ENCODE results near the gene SLC12A3.

SLC12A3 gene

DNA sequence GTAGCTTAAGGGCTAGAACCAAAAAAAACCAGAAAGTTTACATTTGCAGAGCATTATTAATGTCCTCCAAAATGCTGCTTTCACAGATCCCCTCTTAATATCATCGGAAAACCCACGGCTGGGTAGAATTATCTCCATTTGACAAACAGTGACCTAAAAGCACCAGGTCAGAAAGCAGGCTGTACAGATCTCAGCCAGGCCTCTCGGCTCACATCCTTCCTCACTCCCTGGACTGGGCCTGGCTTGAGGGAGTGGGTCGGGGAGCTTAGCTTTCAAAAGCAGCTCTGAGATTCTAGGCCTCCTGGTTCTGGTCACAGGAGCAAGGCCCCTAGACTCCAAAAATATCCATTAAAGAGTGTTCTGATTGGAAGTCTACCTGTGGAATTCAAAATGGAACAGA lies 9.1 kb upstream of the SLC12A3 start:
- TF ChIP-seq, protein P1, sequence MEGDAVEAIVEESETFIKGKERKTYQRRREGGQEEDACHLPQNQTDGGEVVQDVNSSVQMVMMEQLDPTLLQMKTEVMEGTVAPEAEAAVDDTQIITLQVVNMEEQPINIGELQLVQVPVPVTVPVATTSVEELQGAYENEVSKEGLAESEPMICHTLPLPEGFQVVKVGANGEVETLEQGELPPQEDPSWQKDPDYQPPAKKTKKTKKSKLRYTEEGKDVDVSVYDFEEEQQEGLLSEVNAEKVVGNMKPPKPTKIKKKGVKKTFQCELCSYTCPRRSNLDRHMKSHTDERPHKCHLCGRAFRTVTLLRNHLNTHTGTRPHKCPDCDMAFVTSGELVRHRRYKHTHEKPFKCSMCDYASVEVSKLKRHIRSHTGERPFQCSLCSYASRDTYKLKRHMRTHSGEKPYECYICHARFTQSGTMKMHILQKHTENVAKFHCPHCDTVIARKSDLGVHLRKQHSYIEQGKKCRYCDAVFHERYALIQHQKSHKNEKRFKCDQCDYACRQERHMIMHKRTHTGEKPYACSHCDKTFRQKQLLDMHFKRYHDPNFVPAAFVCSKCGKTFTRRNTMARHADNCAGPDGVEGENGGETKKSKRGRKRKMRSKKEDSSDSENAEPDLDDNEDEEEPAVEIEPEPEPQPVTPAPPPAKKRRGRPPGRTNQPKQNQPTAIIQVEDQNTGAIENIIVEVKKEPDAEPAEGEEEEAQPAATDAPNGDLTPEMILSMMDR (IDR thresholded peaks at IDR 0.05; ENCODE audit: low read depth, low read length), result no peak
- TF ChIP-seq POLR2A (IDR thresholded peaks at IDR 0.05; ENCODE audit: extremely low read depth, insufficient read length), result no peak
- TF ChIP-seq, protein P2, sequence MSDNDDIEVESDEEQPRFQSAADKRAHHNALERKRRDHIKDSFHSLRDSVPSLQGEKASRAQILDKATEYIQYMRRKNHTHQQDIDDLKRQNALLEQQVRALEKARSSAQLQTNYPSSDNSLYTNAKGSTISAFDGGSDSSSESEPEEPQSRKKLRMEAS (IDR thresholded peaks at IDR 0.05; ENCODE audit: low read depth, low read length), result no peak
- no peak for TF ChIP-seq MYC (IDR thresholded peaks at IDR 0.05; ENCODE audit: low read depth, low read length)
- no peak for DNase-seq (ENCODE audit: low read depth)
- no peak overlapping the region for H3K4me3 ChIP-seq (ENCODE audit: low read depth, low read length)

DNA sequence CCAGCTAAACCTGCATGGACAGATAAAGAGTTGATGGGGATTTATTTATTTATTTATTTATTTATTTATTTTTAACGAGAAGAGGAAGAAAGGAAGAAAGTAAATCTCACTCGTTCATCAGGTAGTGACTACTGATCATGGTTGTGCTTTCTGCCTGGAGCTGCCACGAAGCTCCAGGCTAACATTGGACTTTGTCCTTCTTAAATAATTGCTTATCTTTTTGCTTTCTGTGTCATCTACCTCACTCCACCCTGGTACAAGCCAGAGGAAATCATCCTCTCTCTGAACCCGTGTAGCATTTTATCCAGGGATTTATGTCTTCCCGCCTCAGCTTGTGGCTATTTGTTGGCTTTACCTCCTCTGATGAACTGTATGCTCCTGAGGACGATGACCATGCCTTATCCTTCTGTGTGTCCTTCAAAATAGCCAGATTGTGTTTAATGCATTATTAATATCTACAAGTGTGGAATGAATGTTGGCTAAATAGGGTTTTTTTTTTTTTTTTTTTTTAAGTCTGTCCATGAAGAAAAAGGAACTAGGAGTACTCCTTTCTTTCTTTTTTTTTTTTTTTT lies 8.0 kb upstream of the SLC12A3 start:
- DNase-seq (ENCODE audit: low read depth), result no peak

DNA sequence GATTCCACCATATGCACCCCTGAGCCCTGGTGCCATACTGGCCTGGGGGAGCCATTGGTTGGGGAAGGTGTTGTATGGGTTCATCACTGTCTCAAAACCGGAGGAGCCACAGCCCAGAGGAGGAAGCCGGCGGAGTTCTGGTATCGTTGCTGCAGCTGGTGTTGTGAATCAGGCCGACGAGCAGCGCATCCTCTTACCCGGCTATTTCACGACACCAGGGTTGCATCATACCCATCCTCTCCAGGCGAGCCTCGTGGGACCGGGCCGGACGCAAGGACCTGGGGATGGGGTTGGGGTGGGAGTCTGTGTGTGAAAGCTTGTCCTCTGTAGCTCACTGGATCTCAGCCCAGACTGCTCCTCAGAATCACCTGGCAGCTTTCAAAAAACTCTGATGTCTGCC lies 6.6 kb upstream of the SLC12A3 start:
- peak; percentile 85 for DNase-seq (ENCODE audit: low read depth)
- H3K4me3 ChIP-seq (ENCODE audit: low read depth, low read length), result no peak overlapping the region
- TF ChIP-seq, protein P1 (IDR thresholded peaks at IDR 0.05; ENCODE audit: low read depth, low read length), result no peak
- TF ChIP-seq POLR2A (IDR thresholded peaks at IDR 0.05; ENCODE audit: extremely low read depth, insufficient read length), result no peak
- TF ChIP-seq, protein P2 (IDR thresholded peaks at IDR 0.05; ENCODE audit: low read depth, low read length), result peak; percentile 48; the same call in 1 of the 2 replicates
- TF ChIP-seq MYC (IDR thresholded peaks at IDR 0.05; ENCODE audit: low read depth, low read length), result peak; percentile 71

More for the DNA sequence above, 8.0 kb upstream of the SLC12A3 start:
- H3K4me3 ChIP-seq (ENCODE audit: low read depth, low read length), result no peak overlapping the region
- TF ChIP-seq, protein P1 (IDR thresholded peaks at IDR 0.05; ENCODE audit: low read depth, low read length), result no peak
- TF ChIP-seq, protein P2 (IDR thresholded peaks at IDR 0.05; ENCODE audit: low read depth, low read length), result no peak
- TF ChIP-seq MYC (IDR thresholded peaks at IDR 0.05; ENCODE audit: low read depth, low read length) (no peak), POLR2A (IDR thresholded peaks at IDR 0.05; ENCODE audit: extremely low read depth, insufficient read length) (no peak)

DNA sequence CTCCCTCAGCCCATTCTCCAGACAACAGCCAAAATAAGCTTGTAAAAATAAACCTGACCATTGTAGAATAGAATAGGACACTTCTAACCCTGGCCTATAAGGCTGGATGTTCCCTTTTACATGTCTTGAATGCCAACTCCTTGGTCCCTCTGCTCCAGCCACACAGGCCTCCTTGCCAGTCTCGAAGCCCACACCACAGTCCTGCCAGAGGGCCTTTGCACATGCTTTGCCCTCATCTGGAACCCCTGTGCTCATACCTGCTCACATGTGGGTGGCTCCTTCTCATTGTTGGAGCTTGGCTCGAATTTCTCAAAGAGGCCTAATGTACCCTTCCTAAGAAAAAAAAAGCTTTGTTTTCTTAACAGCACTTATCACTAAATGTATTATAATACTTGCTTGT lies 5.4 kb upstream of the SLC12A3 start:
- H3K4me3 ChIP-seq (ENCODE audit: low read depth, low read length), result no peak overlapping the region
- DNase-seq (ENCODE audit: low read depth), result no peak
- TF ChIP-seq POLR2A (IDR thresholded peaks at IDR 0.05; ENCODE audit: extremely low read depth, insufficient read length) (no peak), MYC (IDR thresholded peaks at IDR 0.05; ENCODE audit: low read depth, low read length) (no peak)
- TF ChIP-seq, protein P2 (IDR thresholded peaks at IDR 0.05; ENCODE audit: low read depth, low read length), result no peak
- TF ChIP-seq, protein P1 (IDR thresholded peaks at IDR 0.05; ENCODE audit: low read depth, low read length), result no peak

DNA sequence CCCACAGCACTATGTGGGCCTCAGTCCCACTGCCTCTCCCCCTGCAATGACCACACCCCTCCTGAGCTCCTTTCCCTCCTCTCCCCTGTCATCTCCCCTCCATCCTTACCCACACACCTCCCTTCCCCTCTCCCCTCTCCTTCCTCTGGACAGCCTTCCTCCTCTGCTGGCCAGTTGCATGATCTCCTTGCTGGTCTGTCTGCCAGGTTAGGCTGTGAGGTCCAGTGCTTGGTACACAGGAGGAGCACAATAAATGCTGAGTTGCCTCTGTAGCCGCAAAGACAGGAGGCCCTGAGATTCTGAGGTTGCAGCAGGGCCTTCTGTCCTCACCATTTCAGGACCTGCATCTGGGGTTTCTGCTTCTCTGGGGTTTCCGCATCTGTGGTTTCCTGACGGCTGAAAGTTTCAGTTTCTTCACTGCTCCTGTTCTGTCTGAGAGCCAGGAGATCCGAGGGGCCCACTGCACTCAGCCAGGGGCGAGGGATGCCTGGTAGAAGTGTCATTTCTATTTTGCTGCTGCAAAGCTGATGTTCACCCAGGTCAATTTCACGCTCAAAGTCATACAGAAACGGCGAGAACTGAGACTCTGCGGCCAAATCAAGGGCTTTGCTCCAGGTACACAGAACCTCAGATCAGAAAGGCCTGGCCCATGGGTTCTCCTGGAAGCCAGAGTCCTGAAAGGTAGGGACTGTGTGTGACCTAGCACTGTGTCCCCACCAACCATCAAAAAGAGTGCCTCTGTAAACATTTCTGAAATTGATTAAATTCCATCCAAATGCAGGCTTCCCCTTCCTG lies 4.6 kb upstream of the SLC12A3 start:
- no peak overlapping the region for H3K4me3 ChIP-seq (ENCODE audit: low read depth, low read length)
- no peak for TF ChIP-seq POLR2A (IDR thresholded peaks at IDR 0.05; ENCODE audit: extremely low read depth, insufficient read length)
- TF ChIP-seq, protein P1 (IDR thresholded peaks at IDR 0.05; ENCODE audit: low read depth, low read length), result no peak
- TF ChIP-seq MYC (IDR thresholded peaks at IDR 0.05; ENCODE audit: low read depth, low read length), result 0 out of 2 replicates have a peak, but pooled peaks have one; percentile 23
- TF ChIP-seq, protein P2 (IDR thresholded peaks at IDR 0.05; ENCODE audit: low read depth, low read length), result no peak
- DNase-seq (ENCODE audit: low read depth), result peak; percentile 81

Measured in NB4 (cell line).